ENCODE measurements around the gene OR4N5. TPM values are rescaled to one million over a fixed set of nuclear protein-coding genes. Genes with fewer than 3 reads are reported as not detected.

Gene OR4N5
- polyA plus RNA-seq, 3 donors: not detected

GRCh38 chr14:20190596-20190995 lies 52.0 kb downstream of the OR4N5 start, which contains the start of gene OR11G2:
Gene OR11G2 (plus strand): TSS chr14:20190896. CDS start chr14:20197438, 6,542 bp downstream.
- DNase-seq (ENCODE audit: extremely low read depth in 1 of 11, low read depth in 9 of 11, low spot score in 4 of 11): no peak

GRCh38 chr14:20191396-20191795 lies 52.8 kb downstream of the OR4N5 start:
- DNase-seq (ENCODE audit: extremely low read depth in 1 of 11, low read depth in 9 of 11, low spot score in 4 of 11): no peak

- no peak for DNase-seq (ENCODE audit: extremely low read depth in 1 of 11, low read depth in 9 of 11, low spot score in 4 of 11)
Observed at GRCh38 chr14:20194101-20194500, 55.5 kb downstream of the OR4N5 start.

Other genes with a start within 250 kb of the OR4N5 start
- not detected for gene OR4K5, start 218.2 kb upstream of the OR4N5 start, polyA plus RNA-seq (ENCODE audit: insufficient read length in 3 of 3)
- gene OR4K1, start 207.9 kb upstream of the OR4N5 start, polyA plus RNA-seq (ENCODE audit: insufficient read length in 3 of 3): not detected
- not detected for gene OR4K15, start 163.2 kb upstream of the OR4N5 start, polyA plus RNA-seq (ENCODE audit: insufficient read length in 3 of 3)
- not detected for gene OR4Q2, start 136.7 kb upstream of the OR4N5 start, polyA plus RNA-seq (ENCODE audit: insufficient read length in 3 of 3)
- not detected for gene OR4K14, start 119.5 kb upstream of the OR4N5 start, polyA plus RNA-seq (ENCODE audit: insufficient read length in 3 of 3)
- under 1 TPM in 1 of 3 donors, not detected in 2; 0.01 TPM for gene OR4K13, start 102.8 kb upstream of the OR4N5 start, polyA plus RNA-seq (ENCODE audit: insufficient read length in 3 of 3)
- gene OR4L1, start 78.8 kb upstream of the OR4N5 start, polyA plus RNA-seq (ENCODE audit: insufficient read length in 3 of 3): not detected
- under 1 TPM; 0.03 to 0.11 (median 0.04) TPM for gene OR4K17, start 28.1 kb upstream of the OR4N5 start, polyA plus RNA-seq (ENCODE audit: insufficient read length in 3 of 3)
- gene OR11G2, start 52.1 kb downstream of the OR4N5 start, polyA plus RNA-seq (ENCODE audit: insufficient read length in 3 of 3): under 1 TPM in 1 of 3 donors, not detected in 2; 0.05 TPM
- gene OR11H6, start 84.9 kb downstream of the OR4N5 start, polyA plus RNA-seq (ENCODE audit: insufficient read length in 3 of 3): not detected
- under 1 TPM; 0.26 to 0.60 (median 0.26) TPM for gene OR11H7, start 90.2 kb downstream of the OR4N5 start, polyA plus RNA-seq (ENCODE audit: insufficient read length in 3 of 3)
- gene OR11H4, start 100.5 kb downstream of the OR4N5 start, polyA plus RNA-seq (ENCODE audit: insufficient read length in 3 of 3): under 1 TPM in 1 of 3 donors, not detected in 2; 0.14 TPM
- gene TTC5, start 167.1 kb downstream of the OR4N5 start, polyA plus RNA-seq (ENCODE audit: insufficient read length in 3 of 3): 10 to 100 TPM; 24.9 to 31.0 (median 29.6) TPM
- gene CCNB1IP1, start 194.5 kb downstream of the OR4N5 start, polyA plus RNA-seq (ENCODE audit: insufficient read length in 3 of 3): 100 to 1,000 TPM; 108 to 130 (median 120) TPM
- 10 to 100 TPM; 51.1 to 62.7 (median 60.3) TPM for gene PARP2, start 204.8 kb downstream of the OR4N5 start, polyA plus RNA-seq (ENCODE audit: insufficient read length in 3 of 3)

Measured in renal cortex interstitium (tissue), 11 donors.